NCI-H460 (cell line): Measurements from ENCODE around the gene TRIM24. TPM values are rescaled to one million over a fixed set of nuclear protein-coding genes. Genes with fewer than 3 reads are reported as not detected.
"Not testable (repeated sequence)": the region's sequence is repeated elsewhere in the genome, so short reads cannot be mapped to it uniquely, and the experiment has no call there.

Experiments used
- DNase-seq: peaks from one replicate; pipeline ENCODE4 v3.0.0-alpha.2; 2016; ENCODE audit warnings: low read depth; ENCODE audit errors: extremely low read depth
- polyA plus RNA-seq: library from polyadenylated mRNA; depleted of rRNA; stranded (reverse); fragments of >200 nt; gene quantifications from 2 replicates; pipeline ENCODE4 v1.2.3, GENCODE V29; 2014; cell fraction: nucleus; rRNA removed
- total RNA-seq: library from RNA; depleted of rRNA; stranded (reverse); fragments of >200 nt; shearing (Covaris generic); gene quantifications from 2 replicates; pipeline ENCODE4 v1.2.3, GENCODE V29; 2014; rRNA removed

TRIM24 gene
- total RNA-seq, result 10.6 and 12.0 TPM in 2 replicates
- polyA plus RNA-seq, result 5.2 and 9.2 TPM in 2 replicates

DNA sequence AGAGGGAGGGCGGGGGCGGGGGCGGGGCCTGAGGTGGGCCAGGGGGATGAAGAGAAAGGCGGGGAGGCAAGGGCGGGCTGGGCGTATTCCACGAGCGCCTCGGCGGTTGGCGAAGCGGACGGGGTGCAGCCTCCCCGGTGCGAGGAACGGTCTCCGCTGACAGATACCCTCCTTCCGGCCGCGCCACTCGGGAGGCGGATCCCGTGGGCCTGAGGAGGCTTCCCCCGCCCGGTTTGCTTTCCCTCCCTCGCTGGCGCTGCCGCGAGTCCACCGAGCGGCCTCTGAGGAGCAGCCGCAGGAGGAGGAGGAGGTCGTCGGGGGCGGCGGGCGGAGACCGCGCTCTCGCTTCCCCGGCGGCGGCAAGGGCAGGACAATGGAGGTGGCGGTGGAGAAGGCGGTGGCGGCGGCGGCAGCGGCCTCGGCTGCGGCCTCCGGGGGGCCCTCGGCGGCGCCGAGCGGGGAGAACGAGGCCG lies at the start of gene TRIM24:
Gene TRIM24, plus strand, starts transcription at position 84 of the 473 bp plus-strand sequence. Its CDS starts 290 bp downstream, at position 374.
- no peak for DNase-seq

DNA sequence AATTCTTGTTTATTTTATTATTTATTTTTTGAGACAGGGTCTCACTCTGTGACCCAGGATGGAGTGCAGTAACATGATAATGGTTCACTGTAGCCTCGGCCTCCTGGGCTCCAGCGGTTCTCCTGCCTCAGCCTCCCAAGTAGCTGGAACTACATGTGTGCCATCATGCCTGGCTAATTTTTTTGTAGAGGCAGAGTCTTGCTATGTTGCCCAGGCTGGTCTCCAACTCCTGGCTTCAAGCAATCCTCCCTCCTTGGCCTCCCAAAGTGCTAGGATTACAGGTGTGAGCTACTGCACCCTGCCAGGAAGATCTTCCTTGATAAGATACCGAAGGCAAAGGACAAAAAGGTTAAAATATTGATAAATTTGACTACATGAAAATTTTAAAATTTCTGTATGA lies 48.0 kb upstream of the TRIM24 start:
- not testable (repeated sequence) for DNase-seq

DNA sequence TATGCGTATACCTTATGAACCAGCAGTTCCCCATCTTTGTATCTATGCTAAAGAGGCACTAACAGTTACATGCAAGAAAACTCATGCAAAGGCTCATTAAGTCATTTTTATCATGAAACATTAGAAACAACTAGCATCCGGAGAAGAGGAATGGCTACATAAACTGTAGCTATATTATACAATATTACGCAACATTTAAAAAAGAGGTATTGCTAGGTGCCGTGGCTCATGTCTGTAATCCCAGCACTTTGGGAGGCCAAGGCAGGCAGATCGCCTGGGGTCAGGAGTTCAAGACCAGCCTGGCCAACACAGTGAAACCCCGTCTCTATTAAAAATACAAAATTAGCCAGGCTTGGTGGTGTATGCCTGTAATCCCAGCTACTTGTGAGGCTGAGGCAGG lies 47.1 kb upstream of the TRIM24 start:
- not testable (repeated sequence) for DNase-seq

DNA sequence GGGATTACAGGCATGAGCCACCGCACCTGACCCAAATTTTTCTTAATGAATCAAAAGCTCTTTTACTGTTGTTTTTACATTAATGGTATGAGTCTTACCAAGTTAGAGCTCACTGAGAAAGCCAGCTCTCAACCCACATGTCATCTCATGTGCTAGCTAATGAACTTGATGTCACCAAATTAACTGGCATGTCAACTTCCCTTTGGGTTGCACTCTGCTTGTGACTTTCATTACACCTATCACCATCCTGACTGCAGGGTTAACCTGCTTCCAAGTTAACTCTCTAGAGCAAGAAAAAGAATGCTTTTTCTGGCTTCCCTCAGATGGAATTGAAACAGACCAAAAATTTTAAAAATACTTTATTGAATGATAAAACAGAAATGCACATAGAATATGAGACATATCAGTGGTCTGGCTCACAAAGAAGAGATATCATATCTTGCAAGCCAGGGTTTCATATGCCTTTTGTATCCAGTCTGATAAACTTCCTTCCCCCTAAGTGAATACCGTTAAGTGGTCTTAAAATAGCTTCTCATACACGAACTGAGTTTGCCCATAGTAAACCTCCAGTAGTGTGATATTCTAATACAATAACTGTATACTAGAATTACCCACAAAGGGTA lies 42.9 kb upstream of the TRIM24 start:
- DNase-seq, result no peak

DNA sequence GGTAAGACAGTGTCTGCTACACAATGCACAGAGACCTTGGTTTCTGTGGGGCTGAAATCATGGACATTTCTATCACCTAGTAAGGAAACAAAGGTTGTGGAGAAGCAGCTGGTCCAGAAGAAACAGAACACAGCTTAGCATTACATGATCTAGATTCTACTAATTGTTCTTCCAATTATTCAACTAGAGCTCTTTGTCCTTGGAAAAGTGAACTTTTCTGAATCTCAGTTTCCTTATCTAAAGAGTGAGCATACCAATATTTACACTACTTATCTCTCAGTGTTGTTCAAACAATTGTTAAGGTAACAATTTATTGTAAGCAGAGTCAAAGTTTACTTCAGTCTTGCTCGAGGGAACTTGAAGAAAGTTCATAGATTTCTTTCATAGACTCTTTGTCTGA lies 42.3 kb upstream of the TRIM24 start:
- DNase-seq, result no peak

DNA sequence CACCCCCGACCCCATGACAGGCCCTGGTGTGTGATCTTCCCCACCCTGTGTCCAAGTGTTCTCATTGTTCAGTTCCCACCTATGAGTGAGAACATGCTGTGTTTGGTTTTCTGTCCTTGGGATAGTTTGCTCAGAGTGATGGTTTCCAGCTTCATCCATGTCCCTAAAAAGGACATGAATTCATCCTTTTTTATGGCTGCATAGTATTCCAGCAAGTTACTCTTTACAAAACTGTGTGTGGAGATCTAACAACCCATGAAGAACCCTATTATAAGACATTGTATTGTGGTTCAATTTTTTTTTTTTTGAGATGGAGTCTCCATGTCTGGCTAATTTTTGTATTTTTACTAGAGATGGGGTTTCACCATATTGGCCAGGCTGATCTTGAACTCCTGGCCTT lies 41.7 kb upstream of the TRIM24 start:
- DNase-seq, result not testable (repeated sequence)

DNA sequence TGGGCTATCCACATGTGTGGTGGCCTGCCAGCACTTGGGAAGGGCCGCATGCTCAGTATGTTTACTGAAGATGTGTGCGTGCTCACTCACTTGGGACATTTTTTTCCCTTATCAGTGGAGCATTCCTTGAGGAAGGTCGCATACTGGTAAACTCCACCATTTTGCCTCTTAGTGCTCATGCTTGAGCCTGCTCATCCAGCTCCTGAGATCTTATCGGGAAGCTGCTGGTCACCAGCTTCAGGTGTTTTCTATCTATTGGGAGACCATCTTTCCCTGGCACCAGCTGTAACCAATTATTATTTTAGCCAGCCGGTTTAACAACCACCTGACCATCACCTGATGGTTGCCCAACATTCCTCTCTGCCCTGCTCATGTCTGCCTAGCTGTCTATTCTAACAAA lies 35.0 kb upstream of the TRIM24 start:
- DNase-seq, result no peak

DNA sequence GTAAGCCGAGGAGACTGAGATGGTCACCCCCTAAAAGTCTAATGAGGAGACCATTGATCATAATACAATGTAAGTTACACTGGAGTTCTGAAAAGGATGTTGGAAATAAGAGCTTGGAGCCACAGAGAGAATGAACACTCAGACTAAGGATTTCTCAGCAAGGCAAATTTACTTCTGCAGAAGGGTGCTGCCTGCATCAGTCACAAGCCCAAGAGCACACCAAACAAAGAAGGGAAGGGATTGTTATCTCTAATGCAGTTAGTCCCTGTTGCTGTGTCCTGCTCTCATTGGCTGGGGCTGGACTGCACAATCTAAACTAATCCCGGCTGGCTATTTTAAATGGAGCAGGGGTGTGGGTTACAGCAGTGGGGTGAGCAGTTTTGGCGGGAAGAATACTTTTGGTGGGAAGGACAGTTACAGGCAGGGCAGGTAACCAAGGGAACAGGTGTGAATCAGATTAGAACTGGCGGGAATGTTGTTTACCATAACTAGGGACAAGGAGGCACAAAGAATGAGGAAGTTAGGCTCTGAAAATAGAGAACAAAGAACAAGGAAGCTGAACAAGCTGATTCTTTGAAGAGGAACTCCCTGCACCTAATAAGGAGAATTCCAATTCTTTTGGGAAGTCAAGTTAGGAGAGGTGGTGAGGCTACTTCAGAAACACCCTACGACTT lies 30.3 kb upstream of the TRIM24 start:
- no peak for DNase-seq

DNA sequence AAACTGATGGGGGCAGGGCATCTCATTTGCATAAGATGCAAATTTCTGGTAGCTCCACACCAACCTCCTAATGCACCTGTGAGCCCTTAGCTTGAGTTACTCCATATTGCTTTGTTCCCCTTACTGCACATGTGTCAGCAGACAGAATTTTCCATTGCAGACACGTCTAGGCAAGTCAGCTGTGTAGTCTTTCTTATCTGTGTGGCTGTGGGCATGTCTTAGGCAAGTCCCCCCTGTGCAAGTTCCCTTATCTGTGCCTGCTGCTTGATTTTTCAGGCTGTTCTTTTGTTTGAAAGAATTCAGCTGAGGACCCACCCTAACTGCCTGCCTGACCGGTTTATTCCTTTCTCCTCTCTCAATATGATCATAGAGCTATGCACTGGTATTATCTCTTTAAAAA lies 28.5 kb upstream of the TRIM24 start:
- no peak for DNase-seq

DNA sequence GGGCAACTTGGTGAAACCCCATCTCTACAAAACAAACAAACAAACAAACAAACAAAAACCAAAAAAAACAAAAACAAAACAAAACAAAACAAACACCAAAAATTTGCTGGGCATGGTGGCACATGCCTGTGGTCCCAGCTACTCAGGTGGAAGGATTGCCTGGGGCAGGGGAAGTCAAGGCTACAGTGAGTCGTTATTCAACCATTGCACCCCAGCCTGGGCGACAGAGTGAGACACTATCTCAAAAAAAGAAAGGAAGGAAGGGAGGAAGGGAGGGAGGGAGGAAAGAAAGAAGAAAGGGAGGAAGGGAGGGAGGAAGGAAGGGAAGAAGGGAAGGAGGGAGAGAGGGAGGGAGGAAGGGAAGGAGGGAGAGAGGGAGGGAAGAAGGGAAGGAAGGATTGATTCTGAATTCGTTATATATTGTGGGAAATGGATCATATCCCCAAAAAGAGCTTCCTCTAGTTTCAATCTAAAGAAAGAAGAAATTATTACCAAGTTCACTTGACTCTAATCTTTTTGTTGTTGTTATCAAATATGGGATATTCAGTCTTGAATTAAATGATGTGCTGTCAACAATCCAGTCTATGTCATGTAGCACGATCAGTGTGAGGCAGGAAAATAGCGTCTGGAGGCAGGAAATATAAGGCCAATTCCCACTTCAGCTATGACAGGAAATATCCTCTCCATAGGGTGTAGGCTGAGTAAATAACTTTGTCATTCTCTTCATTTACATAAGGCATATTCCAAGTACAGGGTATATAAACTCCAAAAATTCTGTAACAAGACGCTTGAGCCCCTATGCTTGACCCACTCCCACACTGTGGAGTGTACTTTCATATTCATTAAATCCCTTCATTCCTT lies 26.2 kb upstream of the TRIM24 start:
- no peak for DNase-seq

DNA sequence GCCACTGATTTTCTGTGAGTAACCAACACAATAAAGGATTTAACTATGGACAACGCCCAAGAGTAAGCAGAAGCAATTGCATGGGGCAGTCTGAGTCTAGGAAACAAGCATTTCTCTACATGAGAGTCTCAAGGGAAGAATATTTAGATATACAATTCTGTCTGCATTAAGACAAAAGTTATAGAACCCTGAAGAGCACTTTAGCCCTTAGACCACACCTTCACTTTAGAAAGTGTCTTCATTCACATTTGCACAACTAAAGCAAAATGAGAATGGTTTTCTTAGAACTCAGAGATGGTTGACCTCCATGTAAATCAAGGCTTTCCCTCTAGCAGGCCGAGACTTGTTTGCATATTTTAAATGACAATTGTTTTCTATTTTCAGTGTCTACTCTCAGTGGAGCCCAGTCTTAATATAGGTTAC lies 25.5 kb upstream of the TRIM24 start:
- DNase-seq, result no peak

DNA sequence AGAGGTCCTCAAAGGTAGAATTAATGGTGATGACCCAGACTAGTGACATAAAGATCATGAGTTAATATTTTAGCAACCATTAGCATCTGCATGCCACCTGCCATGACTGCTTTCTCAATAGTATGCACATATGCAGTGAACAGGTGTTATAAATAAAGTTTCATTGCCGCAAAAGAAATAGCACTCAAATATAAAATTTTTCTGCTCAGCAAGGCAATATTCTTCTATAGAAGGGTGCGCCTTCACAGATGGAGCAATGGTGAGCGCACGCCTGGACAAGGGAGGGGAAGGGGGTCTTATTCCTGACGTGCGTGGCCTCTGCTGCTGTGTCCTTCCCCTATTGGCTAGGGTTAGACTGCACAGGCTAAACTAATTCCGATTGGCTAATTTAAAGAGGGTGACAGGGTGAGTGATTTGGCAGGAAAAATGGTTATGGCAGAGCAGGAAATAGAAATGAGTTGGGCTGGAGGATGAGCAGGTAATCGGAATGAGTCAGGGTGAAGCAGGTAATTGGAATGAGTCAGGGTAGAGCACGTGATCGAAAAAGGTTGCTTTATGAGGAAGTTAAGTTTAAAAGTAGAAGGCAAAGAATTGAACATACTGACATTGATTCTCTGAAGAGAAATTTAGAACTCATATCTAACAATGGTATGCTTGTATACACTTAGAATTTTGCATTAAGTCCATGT lies 24.7 kb upstream of the TRIM24 start:
- no peak for DNase-seq

DNA sequence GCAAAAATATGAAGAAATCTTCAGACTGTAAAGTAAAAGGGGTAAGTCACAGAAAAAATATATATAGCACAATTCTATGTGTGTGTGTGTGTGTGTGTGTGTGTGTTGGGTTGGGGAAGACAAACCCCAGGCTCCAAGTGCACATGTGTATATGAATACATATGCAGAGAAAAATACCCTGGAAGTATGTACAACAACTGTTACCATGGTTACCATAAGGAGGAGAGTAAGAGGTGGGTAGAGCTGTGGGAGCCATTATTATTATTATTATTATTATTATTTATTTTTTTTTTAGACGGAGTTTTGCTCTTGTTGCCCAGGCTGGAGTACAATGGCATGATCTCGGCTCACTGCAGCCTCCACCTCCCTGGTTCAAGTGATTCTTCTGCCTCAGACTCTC lies 23.7 kb upstream of the TRIM24 start:
- DNase-seq, result no peak

DNA sequence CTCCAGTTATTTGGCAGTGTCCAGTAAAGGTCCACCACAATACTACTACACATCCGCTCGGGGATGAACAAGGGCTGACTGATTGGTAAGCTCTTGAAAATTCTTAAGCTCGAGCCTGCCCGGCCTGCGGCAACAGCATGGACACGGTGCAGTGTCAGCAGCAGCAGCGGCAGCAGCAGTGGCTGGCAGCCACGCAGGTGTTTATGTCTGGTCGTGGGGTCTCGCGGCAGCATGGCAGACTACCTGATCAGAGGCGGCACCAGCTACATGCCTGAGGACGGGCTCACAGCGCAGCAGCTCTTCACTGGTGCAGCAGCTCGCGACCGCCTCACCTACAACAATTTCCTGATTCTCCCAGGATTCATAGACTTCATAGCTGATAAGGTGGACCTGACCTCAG lies 19.6 kb upstream of the TRIM24 start:
- no peak for DNase-seq

DNA sequence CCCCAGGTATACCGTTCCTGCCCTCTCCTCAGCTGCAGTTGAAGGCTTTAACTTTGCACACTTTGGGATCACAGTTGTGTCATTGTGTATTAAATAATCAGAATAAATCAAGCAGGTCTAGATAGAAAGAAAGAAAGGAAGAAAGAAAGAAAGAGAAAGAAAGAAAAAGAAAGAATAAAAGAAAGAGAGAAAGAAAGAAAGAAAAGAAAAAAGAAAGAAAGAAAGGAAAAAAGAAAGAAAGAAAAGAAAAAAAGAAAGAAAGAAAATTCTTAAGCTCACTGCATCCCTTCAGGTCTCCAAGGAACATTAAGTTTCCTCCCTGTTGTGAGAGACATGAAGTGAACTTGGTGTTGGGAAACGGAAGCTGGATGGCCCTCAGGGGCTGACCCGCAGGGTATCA lies 17.2 kb upstream of the TRIM24 start:
- no peak for DNase-seq

DNA sequence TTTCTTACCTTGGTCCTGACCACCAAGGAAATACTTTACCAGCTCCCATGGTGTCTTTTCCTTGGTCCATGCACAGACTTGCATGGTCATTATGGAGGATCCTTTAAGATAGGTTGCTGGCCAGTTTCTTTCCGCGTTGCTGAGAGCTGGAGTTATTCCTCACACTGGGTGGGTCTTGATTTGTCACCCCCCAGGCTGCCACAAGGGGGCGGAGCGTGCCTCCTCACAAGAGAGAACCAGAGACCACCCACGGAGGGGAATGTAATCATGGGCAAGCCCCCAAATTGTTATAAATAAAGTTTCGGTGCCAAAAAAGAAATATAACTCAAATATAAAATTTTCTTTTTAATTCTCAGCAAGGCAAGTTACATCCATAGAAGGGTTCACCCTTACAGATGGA lies 10.5 kb upstream of the TRIM24 start:
- no peak for DNase-seq

DNA sequence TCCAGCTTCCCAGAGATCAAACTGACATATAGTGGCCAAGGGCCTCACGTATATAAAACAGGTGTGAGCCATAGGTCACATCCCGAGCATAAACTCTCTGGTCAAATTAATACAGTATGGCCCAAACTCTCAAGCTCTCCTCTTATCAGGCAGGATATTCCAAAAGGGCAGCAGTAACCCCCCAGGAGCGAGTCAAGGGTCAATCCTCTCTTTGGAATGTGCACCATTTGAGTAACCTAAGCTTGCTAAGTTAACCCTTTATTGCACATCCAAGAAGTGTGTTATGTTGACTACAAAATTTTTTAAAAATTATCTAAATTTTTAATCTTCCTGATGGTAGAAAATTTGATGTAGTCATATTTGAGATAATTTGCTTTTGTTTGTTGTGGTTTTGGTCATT lies 4.5 kb upstream of the TRIM24 start:
- DNase-seq, result no peak

DNA sequence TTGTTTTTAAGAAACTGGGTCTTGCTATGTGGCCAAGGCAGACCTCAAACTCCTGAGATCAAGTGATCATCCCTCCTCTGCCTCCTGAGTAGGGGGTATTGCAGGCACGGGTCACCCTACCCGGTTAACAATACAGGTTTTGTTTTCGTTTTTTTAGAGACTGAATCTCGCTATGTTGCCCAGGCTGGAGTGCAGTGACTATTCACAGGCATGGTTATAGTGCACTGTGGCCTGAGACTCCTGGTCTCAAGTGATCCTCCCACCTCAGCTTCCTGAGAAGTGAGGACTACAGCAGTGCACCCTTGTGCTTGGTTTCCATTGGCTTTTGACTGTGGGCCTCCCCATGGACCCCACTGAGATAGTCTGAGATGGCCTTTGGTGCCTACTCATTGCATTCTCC lies 3.8 kb upstream of the TRIM24 start:
- DNase-seq, result no peak

DNA sequence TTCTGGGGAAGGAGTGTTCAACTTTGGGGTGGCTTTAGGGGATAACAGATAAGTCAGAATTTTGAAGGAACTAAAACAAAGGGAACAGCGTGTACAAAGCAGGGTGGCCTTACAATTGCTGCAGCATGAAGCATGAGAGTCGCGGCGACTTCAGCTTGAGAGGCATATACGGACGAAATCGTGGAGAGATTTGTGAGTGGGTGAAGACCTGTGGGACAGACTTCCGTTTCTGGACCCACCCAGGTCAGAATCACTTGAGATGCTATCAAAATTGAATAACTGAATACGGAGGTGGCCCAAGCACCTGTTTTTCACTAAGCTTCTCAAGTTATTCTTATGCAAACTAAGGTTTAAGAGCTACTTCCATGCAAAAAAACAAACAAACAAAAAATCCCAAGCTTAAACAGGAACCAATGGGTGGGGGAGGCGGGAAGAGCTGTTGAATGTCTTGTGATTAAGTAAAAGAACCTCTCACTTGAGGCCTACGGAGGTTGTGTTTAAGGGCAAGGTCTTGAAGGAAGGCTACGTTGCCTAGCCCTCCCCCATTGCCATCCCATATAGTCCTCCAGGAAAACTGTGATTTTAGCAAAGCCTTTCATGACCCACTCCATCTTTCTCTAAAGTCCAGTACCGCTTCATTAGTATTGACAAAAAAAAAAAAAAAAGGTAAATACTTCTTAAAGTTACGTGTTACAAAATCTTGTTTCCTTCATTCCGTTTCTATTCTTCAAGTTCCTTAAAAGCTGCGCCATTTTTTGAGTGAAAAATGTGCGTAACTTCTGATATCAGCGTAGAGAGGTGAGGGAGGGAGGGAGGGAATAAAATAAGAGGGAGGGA lies 1.3 kb upstream of the TRIM24 start:
- DNase-seq, result no peak
